HG03432 (cell line): Measurements from ENCODE around the gene SPACA7.

Experiments used
- ATAC-seq: cut with Tn5 transposase; IDR thresholded peaks from one replicate; pipeline ENCODE4 v1.9.1; 2021; ENCODE audit warnings: mild to moderate bottlenecking, moderate library complexity; ENCODE audit not compliant: unreplicated experiment

Gene SPACA7, protein sequence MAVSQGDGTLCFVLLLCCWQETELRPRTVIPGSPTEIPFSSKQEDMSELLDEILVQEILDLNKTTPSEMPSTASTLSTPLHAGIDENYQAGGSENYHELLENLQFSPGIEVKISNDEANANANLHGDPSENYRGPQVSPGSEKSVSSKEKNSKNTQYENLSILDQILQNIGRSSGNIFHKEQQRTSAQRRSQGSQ

GRCh38 chr13:112376050-112376681 is at the start of gene SPACA7:
SPACA7 (plus strand) TSS chr13:112376355; CDS start chr13:112376386, 31 bp downstream.
- ATAC-seq: no peak

GRCh38 chr13:112326821-112327370 is 49.3 kb upstream of the SPACA7 start:
- no peak for ATAC-seq

DNA sequence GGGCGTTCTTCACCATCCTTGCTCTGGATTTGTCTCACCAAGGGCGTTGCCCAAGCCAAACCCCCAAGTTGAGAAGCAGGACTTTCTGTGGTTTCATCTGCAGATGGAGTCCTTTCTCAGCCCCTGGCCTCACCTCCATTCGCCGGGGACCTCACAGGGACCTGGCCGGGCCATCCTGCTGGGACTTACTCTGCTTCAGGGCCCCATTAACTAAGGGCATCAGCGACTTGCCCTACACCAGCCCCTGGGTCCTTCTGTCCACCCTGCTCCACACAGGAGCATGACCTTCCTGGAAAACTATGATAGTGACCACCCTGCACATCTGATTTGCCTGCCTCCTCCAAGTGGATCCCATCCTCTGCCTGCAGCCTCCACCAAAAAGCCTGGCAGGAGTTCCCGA is 47.2 kb upstream of the SPACA7 start:
- no peak for ATAC-seq

DNA sequence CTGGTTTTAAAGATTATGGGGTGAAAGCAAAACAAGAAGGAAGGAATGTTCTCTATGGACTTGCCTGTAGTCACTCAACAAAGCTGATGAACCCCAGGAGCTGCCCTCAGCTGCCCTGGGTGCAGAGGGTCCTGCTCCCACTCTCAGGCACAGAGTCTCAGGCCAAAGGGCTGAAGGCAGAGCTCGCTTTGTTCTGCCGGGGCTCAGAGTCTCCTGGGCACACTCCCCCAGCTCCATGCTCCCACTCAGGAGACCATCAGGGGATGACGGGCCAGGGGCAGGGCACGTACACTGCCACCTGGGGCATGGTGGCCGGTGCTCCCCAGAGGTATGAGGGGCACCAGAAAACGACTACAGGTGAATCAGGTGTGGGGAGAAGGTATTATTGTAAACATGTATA is 46.8 kb upstream of the SPACA7 start:
- no peak for ATAC-seq

- no peak for ATAC-seq
Measured at GRCh38 chr13:112330066-112330465, 46.1 kb upstream of the SPACA7 start.

GRCh38 chr13:112330479-112331381 is 45.4 kb upstream of the SPACA7 start:
- no peak for ATAC-seq

- ATAC-seq: no peak
Measured at GRCh38 chr13:112331675-112332074, 44.5 kb upstream of the SPACA7 start.

GRCh38 chr13:112332727-112333126 is 43.4 kb upstream of the SPACA7 start:
- no peak for ATAC-seq

DNA sequence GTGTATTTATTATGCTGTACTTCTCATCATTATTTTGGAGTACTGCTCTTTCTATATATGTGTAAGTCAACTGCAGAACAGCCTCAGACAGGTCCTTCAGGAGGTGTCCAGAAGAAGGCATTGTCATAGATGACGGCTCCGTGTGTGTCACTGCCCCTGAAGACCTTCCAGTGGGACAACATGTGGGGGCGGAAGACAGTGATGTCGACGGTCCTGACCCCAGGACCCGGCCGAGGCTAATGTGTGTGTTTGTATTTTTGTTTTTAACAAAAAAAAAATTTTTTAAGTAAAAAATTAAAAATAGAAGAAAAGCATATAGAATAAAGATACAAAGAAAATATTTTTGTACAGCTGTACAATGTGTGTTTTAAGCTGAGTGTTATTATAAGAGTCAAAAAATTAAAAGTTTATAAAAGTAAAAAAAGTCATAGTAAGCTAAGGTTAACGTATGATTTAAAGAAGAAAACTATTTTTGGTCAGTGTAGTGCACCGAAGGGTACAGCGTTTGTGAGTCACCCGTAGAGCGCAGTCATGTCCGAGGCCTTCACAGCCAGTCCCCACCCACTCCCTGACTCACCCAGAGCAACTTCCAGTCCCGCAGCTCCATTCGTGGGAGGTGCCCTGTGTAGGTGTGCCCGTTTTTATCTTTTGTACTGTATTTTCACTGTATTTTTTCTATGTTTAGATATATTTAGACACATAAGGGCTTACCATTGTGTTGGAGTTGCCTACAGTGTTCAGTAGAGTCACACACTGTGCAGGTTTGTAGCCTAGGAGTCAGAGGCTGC is 42.2 kb upstream of the SPACA7 start:
- no peak for ATAC-seq

DNA sequence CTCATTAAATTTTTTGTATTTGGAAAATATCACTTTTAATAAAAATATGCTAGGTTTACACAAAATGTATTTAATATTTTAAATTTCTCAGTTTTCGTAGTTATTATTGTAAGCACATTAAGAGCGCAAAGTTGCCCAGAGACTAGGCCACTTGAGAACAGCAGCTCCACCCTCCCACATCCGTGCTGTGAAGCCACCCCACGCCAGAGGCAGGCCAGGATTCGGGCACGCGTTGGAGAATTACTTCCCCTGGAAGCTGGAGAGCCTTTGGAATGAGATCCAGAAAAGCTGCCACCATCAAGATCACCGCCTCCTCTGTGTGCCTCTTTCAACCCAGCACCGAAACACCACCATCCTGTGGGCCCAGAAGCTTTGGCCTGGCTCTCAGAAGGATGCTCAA is 41.0 kb upstream of the SPACA7 start:
- ATAC-seq: no peak

DNA sequence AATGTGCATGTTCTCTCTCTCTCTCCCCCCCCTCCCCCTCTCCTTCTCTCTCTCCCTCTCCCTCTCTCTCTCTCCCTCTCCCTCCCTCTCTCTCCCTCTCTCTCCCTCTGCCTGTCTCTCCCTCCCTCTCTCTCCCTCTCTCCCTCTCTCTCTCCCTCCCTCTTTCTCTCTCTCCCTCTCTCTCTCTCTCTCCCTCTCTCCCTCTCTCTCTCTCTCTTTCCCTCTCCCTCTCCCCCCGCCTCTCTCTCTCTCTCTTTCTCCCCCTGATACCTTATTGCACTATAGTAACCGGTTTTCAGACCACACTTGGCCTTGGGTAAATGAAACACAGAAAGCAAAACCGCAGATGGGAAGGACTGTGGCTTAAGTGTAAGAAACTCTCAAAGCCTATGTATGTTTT is 34.7 kb upstream of the SPACA7 start:
- ATAC-seq: no peak

DNA sequence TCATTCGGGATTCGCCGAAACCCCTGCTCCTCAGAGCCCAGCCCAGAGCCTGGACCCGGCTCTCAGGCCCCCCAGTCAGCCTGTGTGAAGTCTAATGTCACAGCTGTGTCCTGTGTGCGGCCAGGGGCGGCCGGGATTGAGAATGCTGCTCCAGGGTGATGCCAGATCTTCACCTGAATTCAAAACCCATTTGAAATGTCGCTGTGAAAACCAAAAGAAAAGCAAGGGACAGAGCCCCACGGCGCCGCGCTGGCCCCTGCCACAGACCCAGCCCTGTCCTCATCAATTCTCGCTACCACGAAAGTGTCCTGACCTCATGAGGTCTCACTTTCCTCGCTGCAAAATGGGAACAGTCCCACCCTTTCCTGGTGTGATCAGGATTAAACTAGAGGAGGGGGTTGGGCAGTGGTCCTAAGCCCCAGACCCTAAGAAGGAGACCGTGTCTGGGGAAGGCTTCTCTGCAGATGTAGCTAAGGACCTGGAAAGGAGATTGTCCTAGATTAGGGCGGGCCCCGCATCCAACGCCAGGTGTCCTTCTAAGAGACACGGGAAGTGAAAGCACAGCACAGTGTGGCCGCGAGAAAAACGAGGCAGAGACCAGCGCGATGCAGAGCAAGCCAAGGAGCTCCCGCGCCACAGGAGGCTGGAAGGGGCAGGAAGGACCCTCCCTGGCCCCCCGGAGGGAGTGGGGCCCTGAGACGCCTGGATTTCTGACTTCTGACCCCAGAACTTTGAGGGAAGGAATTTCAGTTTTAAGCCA is 34.0 kb upstream of the SPACA7 start:
- ATAC-seq: no peak

DNA sequence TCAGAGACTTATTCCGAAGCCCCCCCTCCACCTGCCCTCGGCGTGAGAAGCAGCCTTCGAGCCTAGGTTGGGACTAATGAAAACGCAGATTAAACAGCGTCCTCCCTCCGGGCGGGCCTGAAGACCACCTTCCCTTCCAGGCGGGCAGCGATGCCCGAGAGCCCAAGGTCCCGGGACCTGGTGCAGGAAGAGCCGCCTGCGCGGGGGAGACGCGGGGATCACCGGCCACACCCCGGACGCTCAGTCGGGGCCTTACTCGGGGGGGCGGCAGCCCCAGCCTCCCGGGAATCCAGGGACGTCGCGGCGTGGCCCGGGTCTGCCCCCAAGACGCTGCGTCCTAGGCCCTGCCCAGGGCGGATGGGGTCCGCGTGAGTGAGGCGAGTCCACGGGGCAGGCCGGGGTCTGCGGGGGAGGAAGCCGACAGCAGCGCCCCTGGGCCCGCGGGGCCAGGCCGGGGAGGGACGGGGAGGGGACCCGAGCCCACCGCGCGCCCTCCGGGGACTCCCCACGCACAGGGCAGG is 33.3 kb upstream of the SPACA7 start:
- ATAC-seq: no peak

GRCh38 chr13:112343591-112343990 is 32.6 kb upstream of the SPACA7 start:
- ATAC-seq: no peak

DNA sequence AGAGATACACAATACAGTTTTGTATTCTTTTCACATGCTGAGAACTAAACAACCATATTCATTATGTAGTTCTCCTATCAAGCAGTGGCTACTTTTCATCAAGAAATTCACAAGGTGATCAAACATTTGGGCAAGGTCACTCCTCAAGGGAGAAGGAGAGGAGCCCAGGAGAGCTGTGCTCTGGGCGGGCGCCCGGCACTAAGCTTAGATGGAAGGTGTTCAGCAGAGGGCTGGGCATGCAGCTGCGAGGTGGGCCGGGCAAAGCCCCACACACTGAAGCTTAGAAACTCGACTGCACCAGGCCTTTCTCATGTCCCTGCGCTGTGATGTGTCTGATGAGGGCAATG is 30.4 kb upstream of the SPACA7 start:
- ATAC-seq: no peak

- no peak for ATAC-seq
Measured at GRCh38 chr13:112346173-112346898, 29.8 kb upstream of the SPACA7 start.

- ATAC-seq: no peak
Measured at GRCh38 chr13:112346899-112347229, 29.3 kb upstream of the SPACA7 start.

- ATAC-seq: no peak
Measured at GRCh38 chr13:112347986-112348385, 28.2 kb upstream of the SPACA7 start.

DNA sequence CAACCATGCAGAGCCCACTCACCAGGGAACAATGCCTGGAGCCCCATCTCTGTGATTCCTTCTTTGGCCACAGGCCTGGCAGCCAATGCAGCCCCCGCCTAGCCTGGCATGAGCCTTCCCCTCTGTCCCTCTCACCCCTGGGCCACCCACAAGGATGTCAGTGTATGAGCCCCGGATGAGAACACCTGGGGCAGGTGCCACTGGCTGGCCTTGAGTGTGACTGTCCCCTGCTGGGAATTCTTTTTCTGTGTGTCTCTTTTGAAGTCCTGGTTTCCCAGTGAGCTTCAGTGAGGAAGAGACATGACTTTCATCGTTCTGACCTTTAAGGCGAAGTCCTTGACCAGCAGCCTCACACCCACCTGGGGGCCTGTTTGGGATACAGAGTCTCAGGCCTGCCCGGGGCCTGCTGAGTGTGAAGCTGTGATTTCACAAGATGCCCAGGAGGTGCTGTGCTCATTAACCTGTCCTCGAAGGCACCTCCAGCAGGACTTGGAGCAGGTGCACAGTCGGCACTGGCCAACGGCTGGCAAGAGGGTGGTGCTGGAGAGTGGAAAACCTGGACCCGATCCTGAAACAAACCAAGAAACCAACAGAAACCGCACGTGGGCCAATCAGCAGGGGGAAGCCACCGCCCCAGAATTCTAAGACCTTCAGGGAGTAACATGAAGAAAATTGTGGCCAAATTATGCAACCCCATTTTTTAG is 27.4 kb upstream of the SPACA7 start:
- no peak for ATAC-seq
